GM18907 (cell line): Measurements from ENCODE around the gene UBE2D1.

ENCODE experiments used
- ATAC-seq: cut with Tn5 transposase; IDR thresholded peaks from one replicate; pipeline ENCODE4 v1.9.1; 2021; ENCODE audit warnings: mild to moderate bottlenecking, moderate library complexity; ENCODE audit not compliant: unreplicated experiment

UBE2D1 gene

DNA sequence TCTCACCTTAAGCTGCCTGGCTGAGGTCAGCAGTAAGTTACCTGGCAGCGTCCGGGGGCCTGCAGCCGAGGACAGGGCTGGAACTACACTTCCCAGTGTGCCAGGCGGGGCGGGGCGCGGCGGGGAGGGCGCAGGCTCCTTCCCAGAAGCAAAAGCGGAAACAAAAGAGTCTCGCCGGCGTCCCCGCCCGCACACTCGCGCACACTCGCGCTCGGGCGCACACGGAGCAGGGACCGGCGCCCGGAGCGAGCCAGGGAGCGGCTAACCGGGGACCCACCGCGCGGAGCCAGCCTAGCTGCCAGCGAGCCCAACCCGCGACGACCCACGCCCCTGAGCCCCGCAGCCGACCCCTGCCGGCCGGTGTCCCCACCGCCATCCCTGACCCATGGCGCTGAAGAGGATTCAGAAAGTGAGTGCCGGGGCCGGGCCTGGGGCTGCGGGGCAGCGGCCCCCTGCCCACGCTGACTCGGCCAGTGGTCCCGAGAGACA lies at the start of gene UBE2D1:
Gene UBE2D1, plus strand, starts transcription at position 190 of the 489 bp plus-strand sequence. Its CDS starts 196 bp downstream, at position 386.
- ATAC-seq = peak; percentile 99

DNA sequence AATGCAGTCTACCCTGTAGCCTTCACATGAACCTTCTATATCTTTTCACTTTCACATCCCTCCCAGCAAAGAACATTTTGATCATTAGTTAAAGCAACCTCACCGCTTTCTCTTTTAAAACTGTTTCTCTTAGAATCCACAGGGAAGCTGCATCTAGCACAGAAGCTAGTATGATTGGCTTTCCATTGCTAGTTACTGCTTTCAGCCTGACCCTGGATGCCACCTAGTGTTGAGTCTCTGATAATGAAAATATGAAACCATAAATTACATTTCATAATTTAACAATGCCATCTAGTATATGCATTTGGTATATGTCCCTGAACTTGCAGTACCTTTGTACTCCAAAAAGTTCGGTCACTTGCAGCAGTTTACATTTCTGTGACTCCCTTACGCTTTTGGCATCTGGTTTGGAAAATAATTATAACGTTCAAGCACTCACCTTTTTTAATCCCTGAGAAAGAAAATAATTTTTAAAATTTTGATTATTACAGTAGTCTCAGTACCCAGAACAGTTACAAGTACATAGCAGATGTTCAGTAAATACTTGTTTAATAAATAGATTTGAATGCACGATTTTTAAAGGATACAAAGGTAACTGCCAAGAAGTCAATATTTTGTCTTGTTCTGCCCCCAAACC lies 43.1 kb upstream of the UBE2D1 start:
- ATAC-seq = peak; percentile 89

DNA sequence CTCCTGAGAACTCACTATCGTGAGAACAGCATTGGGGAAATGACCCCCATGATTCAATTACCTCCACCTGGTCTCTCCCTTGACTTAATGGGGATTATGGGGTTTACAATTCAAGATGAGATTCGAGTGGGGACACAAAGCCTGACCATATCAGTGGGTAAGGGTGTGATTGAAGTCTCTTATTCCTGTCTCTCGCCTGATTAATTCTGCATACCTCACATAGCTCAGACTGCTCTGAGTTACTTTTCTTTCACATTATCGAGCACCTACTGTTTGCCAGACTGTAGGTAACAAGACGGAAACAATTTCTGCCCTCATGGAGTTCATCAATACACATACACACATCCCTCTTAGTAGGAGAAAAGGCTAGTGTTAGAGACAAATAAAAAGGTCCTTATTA lies 40.8 kb upstream of the UBE2D1 start:
- ATAC-seq = no peak

DNA sequence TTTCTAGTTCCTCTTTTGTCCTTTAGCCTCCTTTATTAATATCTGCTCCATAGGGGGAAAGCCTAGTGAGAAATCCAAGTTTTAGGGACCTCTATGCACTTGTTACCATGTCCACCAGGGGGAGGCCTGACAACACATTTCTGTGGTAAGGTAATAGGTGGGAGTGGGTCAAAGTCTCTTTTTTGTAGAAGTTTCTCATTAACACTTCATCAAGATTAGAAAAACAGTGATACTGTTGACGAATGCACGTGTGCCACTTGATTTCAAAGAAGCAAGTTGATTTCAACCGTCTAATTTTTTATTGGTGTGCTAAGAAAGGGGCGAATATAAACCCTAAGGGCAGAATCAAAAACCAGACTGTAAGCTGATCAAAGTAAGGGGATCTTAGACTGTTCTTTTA lies 35.2 kb upstream of the UBE2D1 start:
- ATAC-seq = peak; percentile 96

DNA sequence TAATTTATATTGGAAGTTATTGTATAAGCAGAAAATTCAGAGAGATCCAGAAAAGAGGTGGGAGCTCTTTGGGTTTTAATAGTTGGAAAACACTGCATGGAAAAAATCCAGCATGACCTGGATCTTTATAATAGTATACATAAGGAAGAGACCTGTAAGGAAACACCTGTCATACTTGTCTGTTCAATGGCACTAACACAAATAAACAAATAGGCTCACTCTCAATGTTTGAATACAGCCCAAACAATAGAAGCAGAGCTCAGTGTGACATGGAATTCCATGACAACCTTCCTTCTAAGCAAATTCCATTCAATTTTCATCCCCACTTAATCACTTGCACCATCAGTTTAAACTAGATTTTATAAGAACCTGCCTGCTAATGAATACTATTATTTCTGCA lies 34.1 kb upstream of the UBE2D1 start:
- no peak for ATAC-seq

DNA sequence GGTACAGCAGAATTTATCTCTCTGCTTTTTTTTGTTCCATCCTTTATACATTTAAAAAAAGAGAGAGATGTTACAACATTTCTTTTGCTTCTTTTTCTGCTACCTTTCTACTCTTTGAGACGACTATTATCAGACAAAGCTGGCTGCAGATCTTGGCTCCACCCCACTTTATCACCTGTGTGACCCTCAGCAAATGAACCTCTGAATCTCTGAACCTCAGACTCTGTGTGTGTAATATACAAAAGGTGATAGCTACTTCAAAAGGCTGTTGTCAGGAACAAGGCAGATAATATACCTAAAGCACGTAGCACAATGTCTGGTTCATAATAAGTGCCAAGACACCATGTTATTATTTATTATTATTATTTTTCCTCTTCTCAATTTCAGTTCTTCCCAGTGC lies 32.6 kb upstream of the UBE2D1 start:
- no peak for ATAC-seq

DNA sequence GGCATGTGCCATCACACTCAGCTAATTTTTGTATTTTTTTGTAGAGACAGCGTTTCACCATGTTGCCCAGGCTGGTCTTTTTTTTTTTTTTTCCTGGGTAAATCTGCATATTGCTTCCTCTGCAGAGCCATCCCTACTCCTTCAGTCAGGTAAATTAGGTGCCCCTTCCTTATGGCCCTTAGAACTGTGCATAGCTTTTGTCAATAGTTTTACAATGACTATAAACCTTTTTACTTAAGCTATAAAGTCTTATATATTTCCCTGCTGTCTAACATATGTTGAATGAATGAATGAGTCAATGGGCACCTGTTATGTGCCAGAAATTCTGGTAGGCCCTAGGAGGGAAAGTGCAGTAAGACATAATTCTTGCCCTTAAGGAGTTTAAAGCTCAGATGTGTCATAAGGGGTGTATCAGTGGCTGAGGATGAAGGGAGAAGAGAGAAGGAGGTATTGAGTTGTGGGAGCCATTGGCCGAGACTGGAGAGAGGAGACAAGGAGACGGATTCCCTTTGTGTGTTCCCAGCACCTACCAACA lies 30.6 kb upstream of the UBE2D1 start:
- ATAC-seq = no peak

DNA sequence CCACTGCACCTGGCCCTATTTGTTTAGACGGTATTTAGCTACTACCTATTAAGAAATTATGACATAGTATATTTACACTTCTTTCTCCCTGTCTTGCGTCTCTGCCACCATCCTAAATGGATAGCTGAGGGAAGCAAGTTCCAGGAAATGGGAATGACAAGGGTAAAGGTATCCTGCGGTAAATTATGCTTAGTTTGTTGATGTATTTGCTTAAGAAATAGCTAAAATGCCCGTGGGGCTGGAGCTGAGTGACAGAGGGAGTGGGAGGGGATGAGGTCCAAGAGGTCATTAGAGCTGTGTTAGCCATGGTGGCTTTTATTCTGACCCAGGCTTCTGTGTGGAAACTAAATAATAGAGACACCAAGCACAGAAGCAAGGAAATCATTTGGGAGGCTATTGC lies 29.0 kb upstream of the UBE2D1 start:
- ATAC-seq = no peak

DNA sequence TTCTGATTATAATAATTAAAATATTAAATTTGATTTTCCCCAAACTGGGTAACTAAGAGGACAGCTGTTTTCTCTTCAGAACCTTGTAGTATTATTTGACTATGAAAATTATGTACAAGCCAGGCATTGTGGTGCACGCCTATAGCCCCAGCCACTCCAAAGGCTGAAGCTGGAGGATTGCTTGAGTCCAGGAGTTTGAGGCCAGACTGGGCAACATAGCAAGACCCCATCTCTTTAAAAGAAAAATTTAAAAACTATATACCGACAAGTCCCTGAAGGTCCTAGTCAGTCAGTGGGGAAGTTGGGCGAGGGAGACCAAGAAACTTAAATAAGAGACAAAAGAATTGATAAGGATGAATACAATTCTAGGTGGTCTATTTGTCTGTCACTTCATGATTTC lies 27.1 kb upstream of the UBE2D1 start:
- ATAC-seq = no peak

DNA sequence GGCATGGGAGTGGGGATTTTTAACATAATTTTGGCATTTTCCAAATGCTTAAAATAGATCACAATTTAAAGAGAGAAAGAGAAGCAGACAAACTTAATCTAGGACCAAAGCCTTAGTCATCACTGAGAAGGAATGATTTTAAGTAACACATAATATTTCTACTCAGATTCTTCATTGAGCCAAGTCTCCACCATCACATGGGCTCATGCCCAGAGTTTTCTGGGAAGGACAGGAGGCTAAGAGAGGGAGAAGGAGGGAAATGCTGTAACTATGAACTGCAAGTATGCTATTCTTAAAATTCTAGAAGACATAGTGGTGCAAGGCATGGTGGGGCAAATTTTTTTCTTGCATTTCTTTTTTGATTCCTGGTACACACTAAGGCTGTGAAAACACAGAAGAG lies 23.8 kb upstream of the UBE2D1 start:
- ATAC-seq = no peak

DNA sequence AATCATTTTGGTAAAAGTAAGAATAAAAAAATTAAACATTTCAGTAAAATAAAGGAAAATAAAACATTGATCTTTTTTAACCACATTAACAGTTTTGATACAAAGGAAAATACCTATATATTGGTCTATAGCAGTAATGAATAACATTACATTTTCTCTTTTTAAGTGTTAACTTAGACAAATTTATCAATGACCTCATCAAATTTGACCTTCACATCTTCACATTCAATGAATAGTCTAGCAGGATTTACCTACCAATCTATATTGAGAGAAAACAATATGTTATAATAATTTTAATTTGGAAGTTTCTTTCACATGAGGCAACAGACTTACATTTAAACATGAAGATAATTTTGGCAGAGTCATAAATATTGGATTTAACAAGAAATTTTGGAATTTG lies 17.9 kb upstream of the UBE2D1 start:
- ATAC-seq = no peak

DNA sequence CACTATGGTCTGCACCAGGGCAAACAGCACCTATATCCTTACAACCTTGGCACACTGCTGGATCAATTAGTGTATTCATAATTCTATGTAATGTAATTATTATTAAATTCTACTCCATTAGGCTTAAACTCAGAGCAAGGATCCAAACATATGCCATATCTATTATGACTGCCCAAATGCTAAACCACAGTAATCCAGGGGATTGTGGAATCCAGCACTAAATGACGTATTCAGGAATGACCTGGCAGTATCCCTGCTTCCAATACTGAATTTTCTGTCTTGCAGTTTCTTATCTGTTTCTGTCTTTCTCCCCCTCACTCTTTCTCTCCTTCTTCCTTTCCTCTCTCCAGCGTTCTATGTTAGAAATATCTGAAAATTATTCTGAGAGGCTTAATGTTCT lies 16.5 kb upstream of the UBE2D1 start:
- ATAC-seq = no peak

DNA sequence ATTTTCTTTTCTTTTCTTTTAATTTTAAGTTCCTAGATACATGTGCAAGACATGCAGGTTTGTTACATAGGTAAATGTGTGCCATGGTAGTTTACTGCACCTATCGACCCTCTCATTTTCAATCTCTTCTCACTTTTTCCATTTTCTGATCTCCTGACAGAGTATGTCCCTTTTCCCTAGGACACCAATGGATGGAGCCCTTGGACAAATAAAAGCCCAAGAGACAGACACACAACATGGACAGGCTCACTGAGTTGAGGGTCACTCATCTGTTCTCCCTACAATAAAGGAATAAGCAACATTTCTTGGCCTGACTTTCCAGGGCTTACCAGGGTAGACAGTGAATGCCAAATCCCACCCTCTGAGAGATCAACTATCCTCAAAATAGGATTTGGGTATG lies 15.2 kb upstream of the UBE2D1 start:
- no peak for ATAC-seq

DNA sequence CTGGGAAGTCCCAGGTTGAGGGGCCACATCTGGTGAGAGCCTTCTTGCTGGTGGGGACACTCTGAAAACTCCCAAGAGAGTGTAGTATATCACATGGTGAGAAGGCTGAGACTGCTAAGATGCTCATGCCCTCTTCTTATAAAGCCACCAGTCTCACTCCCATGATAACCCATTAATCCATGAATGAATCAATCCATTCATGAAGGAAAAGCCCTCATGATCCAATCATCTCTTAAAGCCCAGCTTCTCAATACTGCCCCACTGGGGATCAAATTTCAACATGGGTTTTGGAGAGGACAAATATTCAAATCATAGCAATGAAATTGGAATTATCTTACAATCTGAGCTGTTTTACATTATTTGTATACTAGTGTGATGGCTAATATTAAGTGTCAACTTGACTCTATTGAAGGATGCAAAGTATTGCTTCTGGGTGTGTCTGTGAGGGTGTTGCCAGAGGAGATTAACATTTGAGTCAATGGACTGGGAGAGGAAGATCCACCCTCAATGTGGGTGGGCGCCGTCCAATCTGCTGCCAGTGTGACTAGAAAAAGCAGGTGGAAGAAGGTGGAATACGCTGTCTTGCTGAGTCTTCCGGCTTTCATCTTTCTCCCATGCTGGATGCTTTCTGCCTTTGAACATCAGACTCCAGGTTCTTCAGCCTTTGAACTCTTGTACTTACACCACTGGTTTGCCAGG lies 14.3 kb upstream of the UBE2D1 start:
- ATAC-seq = no peak

DNA sequence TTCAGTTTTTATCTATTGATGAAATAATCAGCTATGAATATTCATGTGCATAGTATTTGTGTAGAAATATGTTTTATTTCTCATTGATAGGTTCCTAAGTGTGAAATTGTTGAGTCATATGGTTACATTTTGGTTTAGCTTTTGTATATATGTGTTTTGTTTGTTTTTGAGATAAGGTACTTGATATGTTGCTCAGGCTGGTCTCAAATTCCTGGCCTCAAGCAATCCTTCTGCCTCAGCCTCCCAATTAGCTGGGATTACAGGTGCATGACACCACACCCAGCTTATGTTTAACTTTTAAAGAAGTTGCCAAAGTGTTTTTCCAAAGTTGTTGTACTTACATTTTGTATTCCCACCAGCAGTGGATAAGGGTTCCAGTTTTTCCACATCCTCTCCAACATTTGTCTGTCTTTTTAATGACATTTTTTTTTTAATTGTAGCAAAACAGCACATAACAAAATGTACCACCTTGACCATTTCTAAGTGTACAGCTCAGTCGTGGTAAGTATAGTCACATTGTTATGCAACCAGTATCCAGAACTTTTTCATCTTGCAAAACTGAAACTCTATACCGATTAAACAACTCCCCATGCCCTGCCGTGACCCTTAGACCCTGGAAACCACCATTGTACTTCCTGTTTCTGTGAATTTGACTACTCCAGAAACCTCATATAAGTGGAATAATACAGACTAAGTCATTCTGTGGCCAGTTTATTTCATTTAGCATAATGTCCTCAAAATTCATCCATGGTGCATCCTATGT lies 12.6 kb upstream of the UBE2D1 start:
- peak; percentile 92 for ATAC-seq

DNA sequence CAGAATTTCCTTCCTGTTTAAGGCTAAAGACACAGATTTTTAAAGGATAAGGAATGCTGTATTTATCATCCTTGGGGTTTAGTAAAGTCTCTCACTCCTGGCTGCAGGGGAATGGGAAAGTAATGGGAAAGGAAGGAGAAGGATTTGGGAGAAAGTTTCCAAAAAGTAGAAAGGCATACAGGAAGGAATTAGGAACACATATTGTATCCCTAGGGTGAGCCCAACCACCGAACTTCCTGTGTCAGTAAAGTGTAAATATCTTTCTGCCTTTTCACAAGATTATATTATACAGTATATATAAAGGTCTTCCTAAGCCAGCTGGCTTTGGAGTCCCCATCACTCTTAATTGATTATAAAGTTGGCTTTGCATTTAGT lies 12.0 kb upstream of the UBE2D1 start:
- ATAC-seq = peak; percentile 39

DNA sequence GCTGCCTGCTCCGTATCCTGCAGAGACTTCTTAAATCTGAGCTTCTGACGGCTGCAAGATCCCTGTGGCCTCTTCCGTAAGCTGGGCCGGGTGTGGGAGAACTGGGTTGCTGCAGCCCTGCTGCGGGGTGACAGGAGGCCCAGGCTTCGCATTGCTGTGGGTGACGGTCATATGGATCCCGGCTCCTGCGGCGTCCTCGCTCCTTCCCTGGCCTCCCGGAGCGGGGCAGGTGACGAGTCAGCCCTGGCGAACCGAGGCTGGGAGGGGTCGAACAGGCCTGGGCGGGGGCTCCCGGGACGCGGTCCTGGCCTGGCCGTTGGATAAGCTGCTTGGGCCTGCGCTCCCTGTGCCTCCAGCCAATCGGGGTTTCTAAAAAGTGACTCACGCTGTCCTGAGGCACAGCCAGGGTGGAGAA lies 7.8 kb upstream of the UBE2D1 start:
- no peak for ATAC-seq

DNA sequence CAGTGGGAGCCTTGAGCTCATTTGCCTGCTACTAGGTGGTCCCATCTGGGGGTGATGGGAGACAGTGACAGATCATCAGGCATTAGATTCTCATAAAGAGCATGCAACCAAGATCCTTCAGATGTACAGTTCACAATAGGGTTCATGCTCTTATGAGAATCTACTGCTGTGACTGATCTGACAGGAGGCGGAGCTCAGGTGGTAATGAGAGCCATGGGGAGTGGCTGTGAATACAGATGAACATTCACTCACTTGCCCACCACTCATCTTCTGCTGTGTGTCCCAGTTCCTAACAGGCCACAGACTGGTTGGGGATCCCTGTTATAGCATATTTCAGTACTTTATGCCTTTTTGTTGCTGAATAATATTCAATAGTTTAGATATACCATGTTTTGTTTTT lies 6.6 kb upstream of the UBE2D1 start:
- no peak for ATAC-seq

DNA sequence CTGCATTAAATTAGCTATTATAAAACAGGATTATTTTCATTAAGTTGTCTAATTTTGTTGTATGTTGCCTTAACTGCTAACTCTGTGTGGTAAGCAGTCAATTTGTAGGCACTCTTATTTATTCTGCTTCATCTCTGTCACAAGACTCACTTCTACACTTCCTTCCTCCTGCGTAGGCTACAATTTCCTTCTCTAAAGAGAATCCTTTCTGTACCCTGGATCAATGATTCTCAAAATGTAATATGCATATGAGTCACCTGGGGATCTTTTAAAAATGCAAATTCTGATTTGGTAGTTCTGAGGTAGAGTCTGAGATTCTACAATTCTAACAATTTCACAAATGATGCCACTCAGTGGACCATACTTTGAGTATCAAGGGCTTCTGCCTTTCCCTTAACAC lies 4.4 kb upstream of the UBE2D1 start:
- no peak for ATAC-seq

DNA sequence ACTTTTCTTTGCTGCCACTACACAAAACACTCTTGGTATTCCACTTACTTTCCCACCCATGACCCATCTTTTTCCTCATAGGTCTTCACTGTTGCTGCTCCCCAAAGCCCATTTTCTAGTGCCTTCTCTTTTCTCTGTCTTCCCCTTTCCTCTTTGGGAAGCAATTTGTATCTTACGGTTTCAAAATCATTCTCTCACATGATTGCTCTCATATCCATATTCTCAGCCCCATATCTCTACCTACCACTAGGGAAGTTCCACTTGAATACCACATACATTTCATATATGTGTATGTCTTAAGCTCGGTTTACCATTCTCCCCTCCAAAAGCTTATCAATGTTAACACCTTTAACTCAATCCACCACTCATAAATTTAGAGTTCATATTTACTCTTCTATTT lies 3.2 kb upstream of the UBE2D1 start:
- no peak for ATAC-seq

DNA sequence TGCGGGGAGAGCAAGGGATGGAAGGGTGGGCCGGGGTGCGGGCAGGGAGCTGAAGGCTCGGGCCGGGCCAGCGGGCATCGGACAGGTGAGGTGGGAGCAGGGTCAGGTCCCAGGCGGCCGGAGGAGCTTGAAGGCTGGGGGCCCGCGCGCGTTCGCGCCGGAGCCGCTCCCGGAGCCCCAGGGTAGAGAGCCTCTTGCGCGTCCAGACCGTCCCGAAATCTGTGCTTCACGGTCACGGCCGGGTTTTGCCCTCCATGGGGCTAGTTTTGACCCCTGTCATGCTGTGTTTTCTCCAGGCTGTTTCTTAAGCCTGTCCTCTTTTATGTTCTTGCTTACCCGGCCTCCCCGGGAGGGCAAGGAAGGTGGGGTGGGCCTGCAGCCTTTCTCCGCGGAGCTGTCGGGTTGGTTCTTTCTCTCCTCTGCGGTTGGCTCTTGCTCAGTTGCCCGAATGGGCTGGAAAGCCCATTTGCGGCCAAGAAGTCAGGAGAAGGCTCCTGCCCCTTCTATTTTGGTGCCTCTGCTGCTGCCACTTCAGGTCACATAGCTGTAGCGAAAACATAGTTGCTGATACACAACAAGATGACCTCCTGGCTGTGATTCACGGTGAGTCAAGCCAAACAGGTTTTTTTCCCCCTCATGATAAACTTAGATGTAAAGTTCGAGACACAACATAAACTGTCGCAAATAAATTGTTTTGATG lies 650 bp downstream of the UBE2D1 start:
- peak; percentile 54 for ATAC-seq
